Erythroblast (primary cell): ENCODE data around the gene ARHGAP45.

ENCODE experiments used
- GATA1 ChIP-seq: IDR thresholded peaks from 2 replicates; pipeline ENCODE4 v1.6.1; 2011; ENCODE audit warnings: low read depth, mild to moderate bottlenecking, control low read depth, low read length, moderate library complexity
- POLR2A ChIP-seq: IDR thresholded peaks from 2 replicates; pipeline ENCODE4 v1.6.1; 2011; ENCODE audit warnings: mild to moderate bottlenecking, low read length

GRCh38 chr19:1081301-1082164, 14.6 kb downstream of the ARHGAP45 start:
- TF ChIP-seq POLR2A (no peak), GATA1 (no peak)
